ENCODE data around the gene RAB40C. TPM values are rescaled to one million over a fixed set of nuclear protein-coding genes. Genes with fewer than 3 reads are reported as not detected.

RAB40C gene
- total and polyA plus RNA-seq, 10 of the 15 experiments (the other 5 are each of a cell fraction or from before 2014, with no cell fraction given) = 0.06 to 12.8 (median 4.6) TPM

DNA sequence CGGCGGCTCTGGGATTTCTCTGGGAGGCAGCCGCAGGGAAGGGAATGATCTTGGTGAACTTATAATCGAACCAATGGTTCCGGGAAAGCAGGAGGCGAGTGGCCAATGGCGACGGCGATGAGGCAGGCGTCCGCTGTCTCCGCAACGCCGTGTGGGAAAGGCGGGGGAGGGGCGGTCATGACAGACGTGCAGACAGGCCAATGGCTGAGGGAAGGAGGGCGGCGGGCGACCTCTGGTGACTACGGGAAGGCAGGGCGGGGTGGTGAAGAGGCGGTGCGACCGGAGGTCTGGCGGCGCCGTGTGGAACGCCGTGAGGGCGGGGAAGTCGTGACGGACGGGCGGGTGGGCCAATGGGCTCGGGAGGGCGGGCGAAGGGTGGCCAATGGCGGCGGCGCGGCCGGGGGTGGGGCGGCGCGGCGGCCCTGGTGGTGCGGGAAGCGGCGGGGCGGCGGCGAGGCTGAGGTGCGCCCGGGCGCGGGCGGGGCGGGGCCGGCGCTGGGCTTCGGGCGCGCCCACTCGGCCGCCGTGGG, at the start of gene RAB40C (continued):
- TF ChIP-seq, protein P1, sequence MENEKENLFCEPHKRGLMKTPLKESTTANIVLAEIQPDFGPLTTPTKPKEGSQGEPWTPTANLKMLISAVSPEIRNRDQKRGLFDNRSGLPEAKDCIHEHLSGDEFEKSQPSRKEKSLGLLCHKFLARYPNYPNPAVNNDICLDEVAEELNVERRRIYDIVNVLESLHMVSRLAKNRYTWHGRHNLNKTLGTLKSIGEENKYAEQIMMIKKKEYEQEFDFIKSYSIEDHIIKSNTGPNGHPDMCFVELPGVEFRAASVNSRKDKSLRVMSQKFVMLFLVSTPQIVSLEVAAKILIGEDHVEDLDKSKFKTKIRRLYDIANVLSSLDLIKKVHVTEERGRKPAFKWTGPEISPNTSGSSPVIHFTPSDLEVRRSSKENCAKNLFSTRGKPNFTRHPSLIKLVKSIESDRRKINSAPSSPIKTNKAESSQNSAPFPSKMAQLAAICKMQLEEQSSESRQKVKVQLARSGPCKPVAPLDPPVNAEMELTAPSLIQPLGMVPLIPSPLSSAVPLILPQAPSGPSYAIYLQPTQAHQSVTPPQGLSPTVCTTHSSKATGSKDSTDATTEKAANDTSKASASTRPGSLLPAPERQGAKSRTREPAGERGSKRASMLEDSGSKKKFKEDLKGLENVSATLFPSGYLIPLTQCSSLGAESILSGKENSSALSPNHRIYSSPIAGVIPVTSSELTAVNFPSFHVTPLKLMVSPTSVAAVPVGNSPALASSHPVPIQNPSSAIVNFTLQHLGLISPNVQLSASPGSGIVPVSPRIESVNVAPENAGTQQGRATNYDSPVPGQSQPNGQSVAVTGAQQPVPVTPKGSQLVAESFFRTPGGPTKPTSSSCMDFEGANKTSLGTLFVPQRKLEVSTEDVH (IDR thresholded peaks at IDR 0.05; ENCODE audit: low read depth, partially characterized antibody) = no peak
- TF ChIP-seq IKZF2 (IDR thresholded peaks at IDR 0.05) (peak; percentile 21 to 71; a peak in 3 of 4 replicates), RAD21 (IDR thresholded peaks at IDR 0.05; ENCODE audit: insufficient read depth, low read depth, low read length) (no peak), RBBP5 (conservative IDR thresholded peaks at IDR 0.05) (no peak), ZNF622 (IDR thresholded peaks at IDR 0.05) (no peak), ZNF24 (IDR thresholded peaks at IDR 0.05) (no peak), POU2F2 (IDR thresholded peaks at IDR 0.05; ENCODE audit: borderline replicate concordance, low read depth, low read length) (0 out of 3 replicates have a peak, but pooled peaks have one; percentile 35), TARDBP (IDR thresholded peaks at IDR 0.05; ENCODE audit: borderline replicate concordance) (no peak), ZNF217 (IDR thresholded peaks at IDR 0.05) (no peak), BMI1 (IDR thresholded peaks at IDR 0.05; ENCODE audit: borderline replicate concordance) (no peak), POLR2A (IDR thresholded peaks at IDR 0.05; ENCODE audit: low read depth, low read length) (no peak; the same call in 1 of the 2 replicates), ATF7 (IDR thresholded peaks at IDR 0.05; ENCODE audit: low read depth) (peak; percentile 27; the same call in 1 of the 2 replicates), TBL1XR1 (IDR thresholded peaks at IDR 0.05; ENCODE audit: low read depth, low read length) (no peak), SP1 (IDR thresholded peaks at IDR 0.05; ENCODE audit: low read depth, low read length) (peak; percentile 94), IRF4 (IDR thresholded peaks at IDR 0.05; ENCODE audit: low read depth, low read length) (no peak)
- TF ChIP-seq, protein P2, sequence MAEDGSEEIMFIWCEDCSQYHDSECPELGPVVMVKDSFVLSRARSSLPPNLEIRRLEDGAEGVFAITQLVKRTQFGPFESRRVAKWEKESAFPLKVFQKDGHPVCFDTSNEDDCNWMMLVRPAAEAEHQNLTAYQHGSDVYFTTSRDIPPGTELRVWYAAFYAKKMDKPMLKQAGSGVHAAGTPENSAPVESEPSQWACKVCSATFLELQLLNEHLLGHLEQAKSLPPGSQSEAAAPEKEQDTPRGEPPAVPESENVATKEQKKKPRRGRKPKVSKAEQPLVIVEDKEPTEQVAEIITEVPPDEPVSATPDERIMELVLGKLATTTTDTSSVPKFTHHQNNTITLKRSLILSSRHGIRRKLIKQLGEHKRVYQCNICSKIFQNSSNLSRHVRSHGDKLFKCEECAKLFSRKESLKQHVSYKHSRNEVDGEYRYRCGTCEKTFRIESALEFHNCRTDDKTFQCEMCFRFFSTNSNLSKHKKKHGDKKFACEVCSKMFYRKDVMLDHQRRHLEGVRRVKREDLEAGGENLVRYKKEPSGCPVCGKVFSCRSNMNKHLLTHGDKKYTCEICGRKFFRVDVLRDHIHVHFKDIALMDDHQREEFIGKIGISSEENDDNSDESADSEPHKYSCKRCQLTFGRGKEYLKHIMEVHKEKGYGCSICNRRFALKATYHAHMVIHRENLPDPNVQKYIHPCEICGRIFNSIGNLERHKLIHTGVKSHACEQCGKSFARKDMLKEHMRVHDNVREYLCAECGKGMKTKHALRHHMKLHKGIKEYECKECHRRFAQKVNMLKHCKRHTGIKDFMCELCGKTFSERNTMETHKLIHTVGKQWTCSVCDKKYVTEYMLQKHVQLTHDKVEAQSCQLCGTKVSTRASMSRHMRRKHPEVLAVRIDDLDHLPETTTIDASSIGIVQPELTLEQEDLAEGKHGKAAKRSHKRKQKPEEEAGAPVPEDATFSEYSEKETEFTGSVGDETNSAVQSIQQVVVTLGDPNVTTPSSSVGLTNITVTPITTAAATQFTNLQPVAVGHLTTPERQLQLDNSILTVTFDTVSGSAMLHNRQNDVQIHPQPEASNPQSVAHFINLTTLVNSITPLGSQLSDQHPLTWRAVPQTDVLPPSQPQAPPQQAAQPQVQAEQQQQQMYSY (CRISPR knock-in tag; IDR thresholded peaks at IDR 0.05) = no peak
- TF ChIP-seq, protein P3, sequence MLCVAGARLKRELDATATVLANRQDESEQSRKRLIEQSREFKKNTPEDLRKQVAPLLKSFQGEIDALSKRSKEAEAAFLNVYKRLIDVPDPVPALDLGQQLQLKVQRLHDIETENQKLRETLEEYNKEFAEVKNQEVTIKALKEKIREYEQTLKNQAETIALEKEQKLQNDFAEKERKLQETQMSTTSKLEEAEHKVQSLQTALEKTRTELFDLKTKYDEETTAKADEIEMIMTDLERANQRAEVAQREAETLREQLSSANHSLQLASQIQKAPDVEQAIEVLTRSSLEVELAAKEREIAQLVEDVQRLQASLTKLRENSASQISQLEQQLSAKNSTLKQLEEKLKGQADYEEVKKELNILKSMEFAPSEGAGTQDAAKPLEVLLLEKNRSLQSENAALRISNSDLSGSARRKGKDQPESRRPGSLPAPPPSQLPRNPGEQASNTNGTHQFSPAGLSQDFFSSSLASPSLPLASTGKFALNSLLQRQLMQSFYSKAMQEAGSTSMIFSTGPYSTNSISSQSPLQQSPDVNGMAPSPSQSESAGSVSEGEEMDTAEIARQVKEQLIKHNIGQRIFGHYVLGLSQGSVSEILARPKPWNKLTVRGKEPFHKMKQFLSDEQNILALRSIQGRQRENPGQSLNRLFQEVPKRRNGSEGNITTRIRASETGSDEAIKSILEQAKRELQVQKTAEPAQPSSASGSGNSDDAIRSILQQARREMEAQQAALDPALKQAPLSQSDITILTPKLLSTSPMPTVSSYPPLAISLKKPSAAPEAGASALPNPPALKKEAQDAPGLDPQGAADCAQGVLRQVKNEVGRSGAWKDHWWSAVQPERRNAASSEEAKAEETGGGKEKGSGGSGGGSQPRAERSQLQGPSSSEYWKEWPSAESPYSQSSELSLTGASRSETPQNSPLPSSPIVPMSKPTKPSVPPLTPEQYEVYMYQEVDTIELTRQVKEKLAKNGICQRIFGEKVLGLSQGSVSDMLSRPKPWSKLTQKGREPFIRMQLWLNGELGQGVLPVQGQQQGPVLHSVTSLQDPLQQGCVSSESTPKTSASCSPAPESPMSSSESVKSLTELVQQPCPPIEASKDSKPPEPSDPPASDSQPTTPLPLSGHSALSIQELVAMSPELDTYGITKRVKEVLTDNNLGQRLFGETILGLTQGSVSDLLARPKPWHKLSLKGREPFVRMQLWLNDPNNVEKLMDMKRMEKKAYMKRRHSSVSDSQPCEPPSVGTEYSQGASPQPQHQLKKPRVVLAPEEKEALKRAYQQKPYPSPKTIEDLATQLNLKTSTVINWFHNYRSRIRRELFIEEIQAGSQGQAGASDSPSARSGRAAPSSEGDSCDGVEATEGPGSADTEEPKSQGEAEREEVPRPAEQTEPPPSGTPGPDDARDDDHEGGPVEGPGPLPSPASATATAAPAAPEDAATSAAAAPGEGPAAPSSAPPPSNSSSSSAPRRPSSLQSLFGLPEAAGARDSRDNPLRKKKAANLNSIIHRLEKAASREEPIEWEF (IDR thresholded peaks at IDR 0.05; ENCODE audit: insufficient replicate concordance, low read depth, low read length) = no peak
